Astrocyte (in vitro differentiated cells and primary cell): Measurements from ENCODE around the gene DCHS1. TPM values are rescaled to one million over a fixed set of nuclear protein-coding genes. Genes with fewer than 3 reads are reported as not detected.

ENCODE experiments used
- DNase-seq: peaks from one replicate; pipeline ENCODE4 v3.0.0-alpha.2; 2010; ENCODE audit warnings: low read depth
- FAIRE-seq: peaks from 2 replicates; lab custom pipeline; 2011; peaks lifted over from hg19 to GRCh38; lab: Jason Lieb, UNC
- H2AFZ ChIP-seq: 2 replicates; pipeline ENCODE4 v1.6.0; 2012; ENCODE audit warnings: low read depth, low read length, inconsistent platforms
- H3K27ac ChIP-seq: 2 replicates; pipeline ENCODE4 v1.5.1; 2011; ENCODE audit warnings: low read depth, low read length, inconsistent platforms
- H3K27me3 ChIP-seq: 2 replicates; pipeline ENCODE4 v1.6.0; 2011; ENCODE audit warnings: low read length, inconsistent platforms; ENCODE audit not compliant: insufficient read depth
- H3K36me3 ChIP-seq: 2 replicates; pipeline ENCODE4 v1.5.1; 2011; ENCODE audit warnings: low read length, inconsistent platforms; ENCODE audit not compliant: insufficient read depth
- H3K4me1 ChIP-seq: 2 replicates; pipeline ENCODE4 v1.5.1; 2011; ENCODE audit warnings: low read length, inconsistent platforms; ENCODE audit not compliant: insufficient read depth
- H3K4me2 ChIP-seq: 2 replicates; pipeline ENCODE4 v1.6.0; 2012; ENCODE audit warnings: low read length, inconsistent platforms
- H3K4me3 ChIP-seq: 2 replicates; pipeline ENCODE4 v1.5.1; 2011; ENCODE audit warnings: low read depth, mild to moderate bottlenecking, low read length, inconsistent platforms; ENCODE audit not compliant: insufficient read depth
- H3K79me2 ChIP-seq: 2 replicates; pipeline ENCODE4 v1.6.0; 2012; ENCODE audit warnings: mild to moderate bottlenecking, low read length, inconsistent platforms; ENCODE audit not compliant: insufficient read depth
- H3K9ac ChIP-seq: 2 replicates; pipeline ENCODE4 v1.6.0; 2012; ENCODE audit warnings: mild to moderate bottlenecking, low read length, inconsistent platforms
- H3K9me3 ChIP-seq: 2 replicates; pipeline ENCODE4 v1.5.1; 2012; ENCODE audit warnings: low read depth, mild to moderate bottlenecking, low read length, inconsistent platforms; ENCODE audit not compliant: insufficient read depth
- H4K20me1 ChIP-seq: 2 replicates; pipeline ENCODE4 v1.6.0; 2012; ENCODE audit warnings: low read length, inconsistent platforms; ENCODE audit not compliant: insufficient read depth
- H3K27ac Mint-ChIP-seq: one replicate; pipeline ENCODE4 v1.8.0; 2021; ENCODE audit warnings: mild to moderate bottlenecking, mixed read lengths; ENCODE audit not compliant: unreplicated experiment
- H3K27me3 Mint-ChIP-seq: one replicate; pipeline ENCODE4 v1.8.0; 2021; ENCODE audit warnings: low read depth, mixed read lengths; ENCODE audit not compliant: unreplicated experiment
- H3K36me3 Mint-ChIP-seq: one replicate; pipeline ENCODE4 v1.8.0; 2021; ENCODE audit warnings: low read depth, mixed read lengths; ENCODE audit not compliant: unreplicated experiment
- H3K4me1 Mint-ChIP-seq: one replicate; pipeline ENCODE4 v1.8.0; 2021; ENCODE audit warnings: low read depth, mixed read lengths; ENCODE audit not compliant: unreplicated experiment
- H3K4me3 Mint-ChIP-seq: one replicate; pipeline ENCODE4 v1.8.0; 2021; ENCODE audit warnings: mild to moderate bottlenecking, moderate library complexity, mixed read lengths; ENCODE audit not compliant: unreplicated experiment
- H3K9me3 Mint-ChIP-seq: one replicate; pipeline ENCODE4 v1.8.0; 2021; ENCODE audit warnings: mild to moderate bottlenecking, mixed read lengths; ENCODE audit not compliant: unreplicated experiment
- CTCF ChIP-seq: IDR thresholded peaks from 2 replicates; pipeline ENCODE4 v1.5.1; 2011; ENCODE audit warnings: low read depth, mild to moderate bottlenecking, inconsistent platforms, low read length, moderate library complexity; ENCODE audit not compliant: insufficient read depth
- EZH2 ChIP-seq: IDR thresholded peaks from 2 replicates; pipeline ENCODE4 v1.6.1; 2012; ENCODE audit warnings: mild to moderate bottlenecking, low read length, inconsistent platforms; ENCODE audit not compliant: insufficient read depth
- total RNA-seq: library from RNA; stranded (reverse); gene quantifications from 2 replicates; pipeline ENCODE4 v1.2.1, GENCODE V29; 2021

DCHS1 gene
- total RNA-seq, 1 donor from 2014 or later: 8.4 TPM

- Histone ChIP-seq H3K4me2 (no peak overlapping the region), H3K4me3 (no peak overlapping the region), H3K4me1 (peaks cover 18% of the 10 kb centered on the region), H3K79me2 (no peaks in the 10 kb centered on the region), H4K20me1 (peaks cover 10% of the 10 kb centered on the region), H3K9me3 (no peaks in the 10 kb centered on the region), H3K27ac (no peak overlapping the region), H2AFZ (no peak overlapping the region), H3K9ac (no peak overlapping the region), H3K36me3 (no peaks in the 10 kb centered on the region), H3K27me3 (peaks cover 10% of the 10 kb centered on the region)
- FAIRE-seq (no peak), DNase-seq (no peak)
- Mint-ChIP-seq H3K9me3 (peaks cover 2% of the 10 kb centered on the region), H3K27me3 (peaks cover 11% of the 10 kb centered on the region), H3K4me1 (no peaks in the 10 kb centered on the region), H3K27ac (no peak overlapping the region), H3K4me3 (no peak overlapping the region), H3K36me3 (no peaks in the 10 kb centered on the region)
- TF ChIP-seq CTCF (no peak), EZH2 (no peak)
Observed at GRCh38 chr11:6642957-6643356, 12.7 kb downstream of the DCHS1 start.

GRCh38 chr11:6640985-6641701 is 14.5 kb downstream of the DCHS1 start:
- H3K4me2 ChIP-seq: no peak overlapping the region
- Mint-ChIP-seq H3K36me3 (no peaks in the 10 kb centered on the region), H3K4me1 (no peaks in the 10 kb centered on the region), H3K4me3 (no peak overlapping the region), H3K27me3 (peaks cover 11% of the 10 kb centered on the region), H3K9me3 (peaks cover 2% of the 10 kb centered on the region), H3K27ac (no peak overlapping the region)
- DNase-seq: no peak
- H2AFZ ChIP-seq: no peak overlapping the region
- H3K27me3 ChIP-seq: peaks cover 10% of the 10 kb centered on the region
- no peak overlapping the region for H3K9ac ChIP-seq
- TF ChIP-seq CTCF (no peak), EZH2 (no peak)
- peaks cover 4% of the 10 kb centered on the region for H3K4me1 ChIP-seq
- H3K36me3 ChIP-seq: no peaks in the 10 kb centered on the region
- H3K27ac ChIP-seq: no peak overlapping the region
- no peaks in the 10 kb centered on the region for H3K79me2 ChIP-seq
- H4K20me1 ChIP-seq: peaks cover 10% of the 10 kb centered on the region
- no peak for FAIRE-seq
- no peaks in the 10 kb centered on the region for H3K9me3 ChIP-seq
- H3K4me3 ChIP-seq: no peak overlapping the region
